ENCODE data around the gene WASF3.
"Not testable (repeated sequence)": the region's sequence is repeated elsewhere in the genome, so short reads cannot be mapped to it uniquely, and the experiment has no call there.

WASF3 gene

DNA sequence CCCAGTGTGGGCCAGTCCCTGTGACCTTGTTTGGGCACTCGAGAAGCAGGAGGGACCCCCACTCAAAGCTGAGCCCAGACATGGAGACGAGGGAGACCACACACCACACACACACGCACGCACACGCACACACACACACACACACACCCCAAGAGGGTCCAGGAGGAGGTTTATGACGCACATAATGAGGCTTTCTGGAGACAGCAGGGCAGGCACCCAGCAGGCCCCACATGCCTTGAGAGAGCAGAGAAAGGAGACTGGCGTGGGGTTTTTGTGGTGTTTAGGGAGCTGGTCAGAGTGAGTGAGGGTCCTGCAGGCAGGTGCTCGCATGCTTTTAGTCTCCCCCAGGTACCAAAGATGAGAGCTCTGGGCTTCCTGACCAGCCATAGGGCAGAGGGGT is 160.7 kb downstream of the WASF3 start:
- DNase-seq (ENCODE audit: low read depth), result no peak

DNA sequence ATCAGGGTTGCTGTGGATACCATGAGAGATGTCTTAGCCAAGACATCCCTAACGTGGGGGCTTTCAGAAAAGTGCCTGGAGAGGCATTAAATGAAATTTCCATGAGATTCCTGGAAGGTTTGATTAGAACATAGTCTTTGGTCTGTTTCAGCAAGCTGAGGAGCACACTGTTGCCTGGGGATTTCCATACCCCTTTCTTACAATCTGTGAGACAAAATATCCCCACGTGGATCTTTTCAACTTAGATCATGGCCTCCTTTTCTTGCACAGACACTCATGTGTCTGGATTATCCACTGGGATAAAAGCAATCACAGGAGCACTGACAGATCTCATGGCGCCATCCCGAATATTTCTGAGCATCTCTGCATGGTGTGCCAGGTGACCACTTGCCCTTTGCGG is 161.4 kb downstream of the WASF3 start:
- no peak for DNase-seq (ENCODE audit: low read depth)

- DNase-seq (ENCODE audit: low read depth), result no peak
Measured at GRCh38 chr13:26719356-26719945, 162.0 kb downstream of the WASF3 start.

DNA sequence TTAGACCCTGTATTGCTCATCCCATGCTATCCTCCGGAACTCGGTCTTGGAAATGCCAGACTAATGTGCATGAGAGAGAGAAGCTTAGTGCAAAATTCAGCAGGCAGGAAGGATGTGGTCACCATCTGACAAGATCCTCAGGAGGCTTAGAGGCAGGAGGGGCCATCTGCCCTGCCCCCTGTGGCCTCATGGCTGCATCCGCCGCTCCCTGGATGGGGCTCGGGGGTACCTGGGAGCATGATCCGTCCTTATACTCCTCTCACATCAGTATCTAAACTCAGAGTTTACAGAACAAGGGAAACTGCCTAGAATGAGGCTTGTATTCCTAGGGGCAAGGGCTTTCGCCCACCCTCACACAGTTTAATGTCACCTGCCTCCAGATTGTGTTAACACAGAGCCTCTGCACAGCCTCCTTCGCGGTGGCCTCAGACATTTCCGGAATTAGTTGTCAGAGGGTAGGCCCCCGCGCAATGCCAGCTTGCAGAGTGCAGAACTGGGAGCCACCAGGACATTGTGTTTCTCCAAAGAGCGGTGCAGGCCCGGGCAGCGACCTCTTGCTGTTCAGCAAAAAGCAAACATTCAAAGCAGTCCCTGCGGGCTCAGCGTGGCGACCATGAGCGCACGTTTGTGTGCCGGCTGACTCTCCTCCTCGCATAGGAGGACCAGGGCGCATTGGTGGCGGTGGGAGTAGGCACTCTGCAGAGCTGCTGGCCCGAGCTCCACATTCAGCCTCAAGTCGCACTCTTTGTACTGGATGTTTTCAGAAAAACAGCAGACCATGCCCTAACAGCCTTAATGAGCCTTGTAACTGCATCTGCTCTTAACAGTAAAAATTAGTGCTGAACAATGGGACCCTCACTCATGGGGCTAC is 164.0 kb downstream of the WASF3 start:
- DNase-seq (ENCODE audit: low read depth), result no peak

DNA sequence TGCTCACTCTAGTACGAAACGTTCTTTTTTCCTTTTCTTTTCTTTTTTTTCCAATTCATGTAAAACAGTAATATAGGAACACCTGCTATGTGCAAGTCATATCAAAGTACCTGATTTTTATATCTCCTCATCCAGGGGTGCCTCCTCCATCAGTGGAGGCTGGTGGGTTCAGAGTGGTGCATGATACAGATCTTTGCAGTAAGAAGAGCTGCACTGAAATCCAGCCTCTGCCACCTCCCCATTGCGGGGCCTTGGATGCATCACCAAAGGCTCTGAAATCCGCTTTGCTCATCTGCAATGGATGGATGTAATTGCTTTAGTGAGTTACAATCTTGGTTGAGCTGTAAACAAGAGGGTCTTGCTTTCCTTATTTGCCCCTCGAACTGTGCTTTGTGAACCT is 164.8 kb downstream of the WASF3 start:
- DNase-seq (ENCODE audit: low read depth), result no peak

- not testable (repeated sequence) for DNase-seq (ENCODE audit: low read depth)
Measured at GRCh38 chr13:26723620-26724019, 166.1 kb downstream of the WASF3 start.

DNA sequence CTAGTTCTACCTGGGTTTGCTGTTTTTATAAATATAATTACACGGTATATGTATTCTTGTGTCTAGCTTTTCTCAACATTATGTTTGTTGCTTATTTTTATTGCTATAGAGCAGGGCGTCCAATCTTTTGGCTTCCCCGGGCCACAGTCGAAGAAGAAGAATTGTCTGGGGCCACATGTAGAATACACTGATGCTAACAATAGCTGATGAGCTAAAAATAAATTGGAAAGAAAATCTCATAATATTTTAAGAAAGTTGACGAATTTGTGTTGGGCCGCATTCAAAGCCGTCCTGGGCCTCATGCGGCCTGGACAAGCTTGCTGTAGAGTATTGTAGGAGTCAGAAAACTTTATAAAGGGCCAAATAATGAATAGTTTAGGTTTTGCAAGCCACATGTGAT is 169.2 kb downstream of the WASF3 start:
- DNase-seq (ENCODE audit: low read depth), result no peak

DNA sequence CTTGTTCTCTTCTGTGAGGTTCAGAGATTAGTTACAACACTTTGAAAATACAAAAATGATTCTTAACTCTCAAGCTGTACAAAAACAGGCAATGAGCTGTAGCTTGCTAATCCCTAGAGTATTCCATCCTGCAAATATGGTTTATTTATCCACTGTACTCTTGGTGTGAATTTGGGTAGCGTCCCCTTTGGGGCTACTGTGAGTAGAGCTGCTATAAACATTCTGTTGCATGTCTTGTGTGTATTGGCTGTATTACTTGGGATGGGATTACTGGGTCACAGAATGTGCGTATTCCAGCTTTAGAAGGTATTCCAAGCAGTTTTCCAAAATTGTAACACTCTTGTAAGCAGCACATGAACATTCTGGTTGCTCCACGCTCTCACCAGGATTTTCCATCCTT is 169.6 kb downstream of the WASF3 start:
- DNase-seq (ENCODE audit: low read depth), result no peak

DNA sequence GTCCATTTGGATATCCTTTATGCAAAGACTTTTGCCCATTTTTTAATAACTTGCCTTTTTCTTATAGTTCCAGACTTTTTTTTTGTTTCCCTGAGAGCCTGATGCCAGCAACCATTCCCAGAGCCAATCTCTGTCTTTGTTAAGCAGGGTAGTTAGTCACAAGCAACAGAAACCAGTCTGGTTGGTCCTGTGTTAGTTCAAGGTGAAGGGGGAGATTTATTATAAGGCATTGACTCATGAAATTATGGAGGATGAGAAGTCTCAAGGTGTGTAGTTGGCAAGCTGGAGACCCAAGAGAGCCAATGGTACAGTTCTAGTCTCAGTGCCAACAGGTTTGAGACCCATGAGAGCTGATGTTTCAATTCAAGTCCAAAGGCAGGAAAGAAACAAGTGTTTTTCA is 170.2 kb downstream of the WASF3 start:
- DNase-seq (ENCODE audit: low read depth), result no peak

DNA sequence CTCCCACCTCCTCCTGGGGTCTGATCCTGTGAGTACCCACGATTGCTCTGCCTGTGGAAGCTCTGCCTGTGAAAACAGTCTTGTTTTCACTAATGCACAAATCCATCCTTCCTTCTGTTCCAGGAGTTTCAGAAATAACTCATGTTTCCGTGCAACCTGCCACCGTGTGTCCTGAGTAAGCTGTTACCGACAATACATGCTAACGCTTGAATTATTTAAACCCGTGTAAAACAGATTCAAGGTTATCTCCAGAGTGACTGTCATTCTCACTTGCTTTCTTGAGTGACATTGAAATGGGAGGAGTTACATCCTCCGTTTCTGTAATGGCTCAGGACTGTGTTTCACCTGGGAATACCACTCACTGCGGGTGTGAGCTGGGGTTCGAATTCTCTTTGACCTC is 178.2 kb downstream of the WASF3 start:
- DNase-seq (ENCODE audit: low read depth), result no peak

Measured in non-pigmented ciliary epithelial cell (primary cell).